ENCODE measurements around the gene TRPV6. TPM values are rescaled to one million over a fixed set of nuclear protein-coding genes. Genes with fewer than 3 reads are reported as not detected.

The TRPV6 gene
- total and polyA plus RNA-seq, 4 donors: 0.32 to 1.5 (median 0.36) TPM; not detected in 1

GRCh38 chr7:142856565-142857245 is 28.8 kb downstream of the TRPV6 start:
- Histone ChIP-seq H3K27me3 (ENCODE audit: control insufficient read depth in 4 of 4, insufficient read depth in 4 of 4, low read length in 3 of 4) (no peaks in the 10 kb centered on the region), H3K4me1 (ENCODE audit: control insufficient read depth in 4 of 4, insufficient read depth in 4 of 4, low read length in 3 of 4) (peaks cover 2 to 24% (median 15%) of the 10 kb centered on the region in 4 donors), H3K27ac (ENCODE audit: low read depth in 1 of 2, low read length in 2 of 2) (no peak overlapping the region), H3K9ac (ENCODE audit: low read depth in 1 of 2, low read length in 2 of 2) (no peak overlapping the region), H3K4me3 (ENCODE audit: low read depth in 1 of 3, low read length in 3 of 3) (no peak overlapping the region), H3K9me3 (ENCODE audit: control insufficient read depth in 4 of 4, low read length in 3 of 4) (no peaks in the 10 kb centered on the region), H3K36me3 (ENCODE audit: control insufficient read depth in 4 of 4, insufficient read depth in 3 of 4, low read depth in 1 of 4, low read length in 3 of 4) (no peaks in the 10 kb centered on the region)
- DNase-seq (ENCODE audit: low spot score): no peak
- WGBS: 82% methylated on average over 7 of the region's 7 CpGs
- TF ChIP-seq NR2F2 (IDR thresholded peaks at IDR 0.05) (no peak), SP1 (IDR thresholded peaks at IDR 0.05) (no peak), HNF4A (conservative IDR thresholded peaks at IDR 0.05) (no peak), FOXA1 (IDR thresholded peaks at IDR 0.05) (no peak), EGR1 (IDR thresholded peaks at IDR 0.05; ENCODE audit: low read depth in 2 of 2) (no peak), FOXA2 (IDR thresholded peaks at IDR 0.05) (no peak), RAD21 (IDR thresholded peaks at IDR 0.05) (no peak), YY1 (IDR thresholded peaks at IDR 0.05) (no peak), HNF4G (IDR thresholded peaks at IDR 0.05) (no peak), REST (IDR thresholded peaks at IDR 0.05) (no peak), ATF3 (IDR thresholded peaks at IDR 0.05) (no peak)

GRCh38 chr7:142855756-142856564 is 29.6 kb downstream of the TRPV6 start:
- Histone ChIP-seq H3K9me3 (ENCODE audit: control insufficient read depth in 4 of 4, low read length in 3 of 4) (no peaks in the 10 kb centered on the region), H3K9ac (ENCODE audit: low read depth in 1 of 2, low read length in 2 of 2) (no peak overlapping the region), H3K27me3 (ENCODE audit: control insufficient read depth in 4 of 4, insufficient read depth in 4 of 4, low read length in 3 of 4) (peaks cover 0 to 1% (median 0%) of the 10 kb centered on the region in 4 donors), H3K27ac (ENCODE audit: low read depth in 1 of 2, low read length in 2 of 2) (no peak overlapping the region), H3K4me1 (ENCODE audit: control insufficient read depth in 4 of 4, insufficient read depth in 4 of 4, low read length in 3 of 4) (peaks cover 2 to 24% (median 15%) of the 10 kb centered on the region in 4 donors), H3K36me3 (ENCODE audit: control insufficient read depth in 4 of 4, insufficient read depth in 3 of 4, low read depth in 1 of 4, low read length in 3 of 4) (no peaks in the 10 kb centered on the region), H3K4me3 (ENCODE audit: low read depth in 1 of 3, low read length in 3 of 3) (peak overlapping the region in 1 of 3 donors; percentile 80)
- 35% methylated on average over 12 of the region's 12 CpGs for WGBS
- no peak for TF ChIP-seq ZBTB33 (IDR thresholded peaks at IDR 0.05)
- no peak for TF ChIP-seq HNF4A (conservative IDR thresholded peaks at IDR 0.05)
- no peak for TF ChIP-seq FOXA1 (IDR thresholded peaks at IDR 0.05)
- no peak for TF ChIP-seq ATF3 (IDR thresholded peaks at IDR 0.05)
- no peak for TF ChIP-seq CTCF (IDR thresholded peaks at IDR 0.05; ENCODE audit: low read depth, low read length, missing input control)
- TF ChIP-seq RXRA (IDR thresholded peaks at IDR 0.05): peak in 1 of 2 donors; percentile 9
- peak in 1 of 2 donors; percentile 13 for TF ChIP-seq RAD21 (IDR thresholded peaks at IDR 0.05)
- no peak for TF ChIP-seq FOXA2 (IDR thresholded peaks at IDR 0.05)
- no peak for DNase-seq (ENCODE audit: low spot score)

Data from liver (tissue), 9 donors.